ENCODE measurements around the gene PLEKHA8.

DNA sequence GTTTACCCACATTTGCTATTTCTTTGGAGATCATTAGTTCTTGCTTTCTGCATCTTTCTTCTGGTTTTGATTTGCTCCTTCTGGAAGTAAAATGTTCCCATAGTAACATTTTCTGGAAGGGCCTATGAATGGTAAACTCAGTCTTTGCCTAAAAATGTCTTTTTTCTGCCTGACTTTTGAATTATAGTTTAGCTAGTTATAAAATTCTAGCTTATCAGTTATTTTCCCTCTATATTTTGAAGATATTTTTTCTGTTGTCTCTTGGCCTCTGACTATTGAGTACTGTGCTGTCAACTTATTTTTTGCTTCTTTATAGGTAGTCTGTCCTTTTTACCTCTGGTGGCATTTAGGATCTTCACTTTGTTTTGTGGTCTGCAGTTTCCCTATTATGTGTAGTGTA lies 84.9 kb downstream of the PLEKHA8 start:
- no peak for TF ChIP-seq EZH2 (IDR thresholded peaks at IDR 0.05; ENCODE audit: insufficient read depth, poor library complexity, severe bottlenecking)
- TF ChIP-seq EZH2phosphoT487 (IDR thresholded peaks at IDR 0.05; ENCODE audit: insufficient read depth, low read depth) = no peak
